Measurements from ENCODE around the gene PTCRA.
A peak's percentile ranks its signal among the peaks of the same experiment; 100 is the strongest.

Gene PTCRA

DNA sequence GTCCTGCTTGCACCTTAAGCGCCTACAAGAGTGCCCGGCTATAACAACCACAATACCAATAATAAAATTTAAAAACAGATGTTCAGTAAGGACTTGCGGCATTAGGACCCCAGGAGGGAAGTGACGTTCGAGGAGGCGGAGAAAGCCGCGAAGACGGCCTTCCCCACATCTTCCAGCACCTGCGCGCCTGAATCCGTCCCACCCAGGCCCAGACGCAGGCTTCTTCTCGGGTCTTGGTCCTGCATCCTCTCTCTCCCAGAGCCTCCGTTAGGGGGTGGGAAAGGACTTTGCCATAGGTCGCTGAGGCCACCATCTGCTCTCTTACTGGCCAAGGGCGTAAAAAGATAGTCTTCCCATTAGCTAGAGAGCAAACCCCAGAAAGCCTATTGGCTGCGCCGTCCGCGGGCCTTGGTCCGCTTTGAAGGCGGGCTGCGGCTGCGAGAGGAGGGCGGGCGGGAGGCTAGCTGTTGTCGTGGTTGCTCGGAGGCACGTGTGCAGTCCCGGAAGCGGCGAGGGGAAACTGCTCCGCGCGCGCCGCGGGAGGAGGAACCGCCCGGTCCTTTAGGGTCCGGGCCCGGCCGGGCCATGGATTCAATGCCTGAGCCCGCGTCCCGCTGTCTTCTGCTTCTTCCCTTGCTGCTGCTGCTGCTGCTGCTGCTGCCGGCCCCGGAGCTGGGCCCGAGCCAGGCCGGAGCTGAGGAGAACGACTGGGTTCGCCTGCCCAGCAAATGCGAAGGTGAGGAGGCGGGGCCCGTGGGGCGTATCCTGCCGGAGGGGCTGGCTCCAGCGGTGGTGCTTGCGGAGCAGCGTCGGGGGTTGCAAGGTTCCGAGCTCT, 13.3 kb downstream of the PTCRA start, which contains the start of gene CNPY3:
CNPY3 (plus strand) TSS at position 495 of the 835 bp plus-strand sequence; CDS start at position 586, 91 bp downstream.
- peaks cover 34% of the 10 kb centered on the region for H4K20me1 ChIP-seq
- H3K27me3 ChIP-seq: no peaks in the 10 kb centered on the region
- TF ChIP-seq Cebpa-rat (IDR thresholded peaks at IDR 0.05): no peak
- H3K9ac ChIP-seq: peak within 1 kb of the TSS; percentile 88
- H3K27ac ChIP-seq: peak within 1 kb of the TSS; percentile 98
- H3K36me3 ChIP-seq: peaks cover 25% of the 10 kb centered on the region
- peak within 1 kb of the TSS; percentile 81 for H3K4me3 ChIP-seq
- H3K4me1 ChIP-seq: peaks cover 77% of the 10 kb centered on the region
- no peaks in the 10 kb centered on the region for H3K9me3 ChIP-seq
- H3K4me2 ChIP-seq: peak within 1 kb of the TSS; percentile 84

DNA sequence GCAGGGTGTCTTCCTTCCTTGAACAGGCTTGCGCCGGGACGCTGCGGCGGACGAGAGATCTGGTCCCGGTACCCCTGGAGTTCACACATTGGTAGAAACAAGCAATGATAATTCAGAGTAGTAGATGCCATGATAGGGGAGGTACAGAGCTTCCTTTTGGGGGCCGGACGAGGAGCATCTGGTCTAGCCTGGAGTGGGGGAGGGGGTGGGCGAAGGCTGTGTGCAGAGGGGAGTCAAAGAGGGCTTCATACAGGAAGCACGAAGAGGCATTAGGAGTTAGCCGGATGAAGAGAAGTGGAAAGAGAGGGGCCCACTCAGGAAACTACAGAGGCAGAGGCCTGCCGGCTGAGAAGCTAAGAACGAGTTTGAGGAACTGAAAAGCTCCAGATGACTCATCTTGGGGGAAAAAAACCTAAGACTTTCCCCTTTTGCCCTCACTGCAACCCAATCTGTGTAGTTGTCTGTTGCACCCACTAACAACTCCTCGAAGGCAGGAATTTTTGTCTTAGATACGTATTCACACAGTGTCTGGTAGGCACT, 14.0 kb downstream of the PTCRA start:
- Histone ChIP-seq H3K36me3 (peaks cover 32% of the 10 kb centered on the region), H3K4me1 (peaks cover 77% of the 10 kb centered on the region), H3K27me3 (no peaks in the 10 kb centered on the region), H3K9me3 (no peaks in the 10 kb centered on the region), H3K4me2 (peak overlapping the region; percentile 84), H3K9ac (peak overlapping the region; percentile 88), H4K20me1 (peaks cover 41% of the 10 kb centered on the region), H3K27ac (peak overlapping the region; percentile 98), H3K4me3 (peak overlapping the region; percentile 81)
- no peak for TF ChIP-seq Cebpa-rat (IDR thresholded peaks at IDR 0.05)

DNA sequence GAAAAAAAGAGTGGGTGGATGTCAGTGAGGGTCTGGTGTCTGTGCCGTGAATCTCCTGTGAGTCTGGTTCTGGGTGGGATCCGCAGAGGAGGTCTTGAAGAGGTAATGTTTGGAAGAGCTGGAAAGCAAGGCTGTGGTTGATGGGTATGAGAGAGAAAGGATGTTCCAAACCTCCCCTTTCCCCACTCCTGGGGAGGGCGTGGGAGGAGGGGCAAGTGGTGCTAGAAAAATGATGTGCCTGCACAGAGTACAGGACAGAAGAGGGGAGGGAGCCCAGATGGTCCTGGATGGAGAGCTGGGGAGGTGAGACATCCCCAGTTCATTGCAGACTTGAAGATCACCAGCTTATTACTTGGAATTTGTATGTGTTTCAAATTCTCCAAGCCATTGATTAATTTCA, 16.6 kb downstream of the PTCRA start:
- peak overlapping the region; percentile 81 for H3K4me3 ChIP-seq
- peaks cover 57% of the 10 kb centered on the region for H3K36me3 ChIP-seq
- no peak for TF ChIP-seq Cebpa-rat (IDR thresholded peaks at IDR 0.05)
- peak overlapping the region; percentile 88 for H3K9ac ChIP-seq
- H3K9me3 ChIP-seq: no peaks in the 10 kb centered on the region
- H3K4me2 ChIP-seq: peak overlapping the region; percentile 84
- no peaks in the 10 kb centered on the region for H3K27me3 ChIP-seq
- H3K27ac ChIP-seq: peak overlapping the region; percentile 98
- H3K4me1 ChIP-seq: peaks cover 77% of the 10 kb centered on the region
- peaks cover 66% of the 10 kb centered on the region for H4K20me1 ChIP-seq

DNA sequence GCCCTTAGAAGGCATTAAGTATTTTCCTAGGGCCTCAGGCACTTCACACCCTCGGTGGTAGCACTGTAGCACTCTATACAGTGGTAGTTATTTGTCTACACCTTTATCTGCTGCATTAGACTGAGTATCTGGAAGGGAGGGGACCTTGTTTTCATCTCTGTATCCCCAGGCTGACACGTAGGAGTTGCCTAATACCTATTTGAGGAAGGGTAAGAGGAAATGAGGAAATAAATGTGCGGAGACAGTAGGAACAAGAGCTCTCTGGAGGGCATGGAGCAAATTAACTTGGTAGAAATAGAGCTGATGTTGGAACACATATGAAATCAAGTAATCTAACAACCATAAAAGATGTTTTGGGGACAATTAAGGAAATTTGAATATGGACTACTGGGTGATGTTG, 17.4 kb downstream of the PTCRA start:
- no peak for TF ChIP-seq Cebpa-rat (IDR thresholded peaks at IDR 0.05)
- H3K4me2 ChIP-seq: peak overlapping the region; percentile 84
- H3K27me3 ChIP-seq: no peaks in the 10 kb centered on the region
- H4K20me1 ChIP-seq: peaks cover 74% of the 10 kb centered on the region
- peak overlapping the region; percentile 88; the same call in 1 of the 2 replicates for H3K9ac ChIP-seq
- H3K4me1 ChIP-seq: peaks cover 79% of the 10 kb centered on the region
- no peaks in the 10 kb centered on the region for H3K9me3 ChIP-seq
- H3K36me3 ChIP-seq: peaks cover 65% of the 10 kb centered on the region
- H3K4me3 ChIP-seq: peak overlapping the region; percentile 81
- H3K27ac ChIP-seq: peak overlapping the region; percentile 98; the same call in 1 of the 2 replicates

DNA sequence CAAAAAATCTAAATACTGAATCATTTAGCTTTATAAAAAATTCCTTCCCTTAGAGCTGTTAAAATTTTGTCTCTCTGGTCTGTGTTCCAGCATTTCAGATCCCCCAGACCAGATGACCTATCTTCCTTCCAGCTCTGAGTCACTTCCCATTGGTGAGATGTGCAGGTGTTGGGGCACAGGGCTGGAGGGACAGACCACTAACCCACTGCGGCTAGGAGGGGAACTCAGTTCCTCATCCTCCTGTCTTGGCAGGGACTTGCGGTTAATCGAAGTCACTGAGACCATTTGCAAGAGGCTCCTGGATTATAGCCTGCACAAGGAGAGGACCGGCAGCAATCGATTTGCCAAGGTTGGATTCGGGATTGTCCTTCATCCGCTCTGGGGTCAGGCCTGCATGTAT, 19.5 kb downstream of the PTCRA start:
- Histone ChIP-seq H4K20me1 (peaks cover 95% of the 10 kb centered on the region), H3K27ac (peak overlapping the region; percentile 19; the same call in 1 of the 2 replicates), H3K36me3 (peaks cover 86% of the 10 kb centered on the region)

DNA sequence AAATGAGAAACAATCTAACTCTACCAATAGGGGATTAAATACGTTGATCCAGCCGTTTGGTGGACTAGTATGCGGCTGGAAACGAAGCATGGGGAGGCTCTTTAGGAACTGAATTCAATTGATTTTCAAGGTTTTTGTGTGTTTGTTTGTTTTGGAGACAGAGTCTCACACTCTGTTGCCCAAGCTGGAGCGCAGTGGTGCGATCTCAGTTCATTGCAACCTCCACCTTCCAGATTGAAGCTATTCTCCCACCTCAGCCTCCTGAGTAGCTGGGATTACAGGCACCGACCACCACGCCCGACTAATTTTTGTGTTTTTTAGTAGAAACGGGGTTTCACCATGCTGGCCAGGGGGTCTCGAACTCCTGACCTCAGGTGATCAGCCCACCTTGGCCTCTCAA, 20.5 kb downstream of the PTCRA start:
- Histone ChIP-seq H3K4me2 (peak overlapping the region; percentile 65; the same call in 1 of the 2 replicates), H3K27ac (no peak overlapping the region), H3K27me3 (no peaks in the 10 kb centered on the region), H3K36me3 (peaks cover 97% of the 10 kb centered on the region), H3K9me3 (no peaks in the 10 kb centered on the region), H3K4me3 (no peak overlapping the region), H3K9ac (no peak overlapping the region), H4K20me1 (peaks cover 96% of the 10 kb centered on the region), H3K4me1 (peaks cover 86% of the 10 kb centered on the region)
- TF ChIP-seq Cebpa-rat (IDR thresholded peaks at IDR 0.05): no peak

More for the DNA sequence above, 19.5 kb downstream of the PTCRA start:
- Histone ChIP-seq H3K4me3 (no peak overlapping the region), H3K9ac (no peak overlapping the region), H3K9me3 (no peaks in the 10 kb centered on the region), H3K27me3 (no peaks in the 10 kb centered on the region), H3K4me2 (peak overlapping the region; percentile 43), H3K4me1 (peaks cover 89% of the 10 kb centered on the region)
- no peak for TF ChIP-seq Cebpa-rat (IDR thresholded peaks at IDR 0.05)

DNA sequence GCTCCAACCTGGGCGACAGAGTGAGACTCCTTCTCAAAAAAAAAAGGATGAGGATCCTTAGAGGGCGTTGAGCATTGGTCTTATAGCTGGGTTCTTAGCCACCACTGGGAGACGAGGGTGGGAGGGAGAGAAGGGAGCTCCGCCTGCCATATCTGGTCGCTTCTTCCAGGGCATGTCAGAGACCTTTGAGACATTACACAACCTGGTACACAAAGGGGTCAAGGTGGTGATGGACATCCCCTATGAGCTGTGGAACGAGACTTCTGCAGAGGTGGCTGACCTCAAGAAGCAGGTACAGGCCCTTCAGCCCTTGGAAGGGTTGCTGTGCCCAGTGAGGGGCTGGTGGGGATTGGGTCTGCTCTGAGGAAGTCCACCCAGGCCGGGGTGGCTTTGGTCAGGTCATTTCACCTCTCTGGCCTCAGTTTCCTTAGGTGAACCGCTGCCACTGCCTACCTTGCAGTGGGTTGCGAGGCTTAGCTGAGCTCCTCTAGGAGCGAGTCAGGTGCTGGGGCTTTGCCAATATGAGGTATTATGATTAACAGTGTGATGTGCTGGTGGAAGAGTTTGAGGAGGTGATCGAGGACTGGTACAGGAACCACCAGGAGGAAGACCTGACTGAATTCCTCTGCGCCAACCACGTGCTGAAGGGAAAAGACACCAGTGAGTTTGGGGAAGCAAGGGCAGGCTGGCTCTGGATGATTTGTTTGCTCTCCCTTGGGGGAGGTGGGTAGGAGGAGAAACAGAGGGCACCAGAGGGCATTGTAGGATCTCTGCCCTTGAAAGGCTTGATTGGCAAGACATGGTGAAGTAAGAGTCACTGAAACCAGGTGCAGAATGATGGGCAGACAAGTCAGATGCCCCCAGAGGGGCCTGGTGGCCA, 21.9 kb downstream of the PTCRA start:
- no peak for TF ChIP-seq Cebpa-rat (IDR thresholded peaks at IDR 0.05)
- peak overlapping the region; percentile 65 for H3K4me2 ChIP-seq

DNA sequence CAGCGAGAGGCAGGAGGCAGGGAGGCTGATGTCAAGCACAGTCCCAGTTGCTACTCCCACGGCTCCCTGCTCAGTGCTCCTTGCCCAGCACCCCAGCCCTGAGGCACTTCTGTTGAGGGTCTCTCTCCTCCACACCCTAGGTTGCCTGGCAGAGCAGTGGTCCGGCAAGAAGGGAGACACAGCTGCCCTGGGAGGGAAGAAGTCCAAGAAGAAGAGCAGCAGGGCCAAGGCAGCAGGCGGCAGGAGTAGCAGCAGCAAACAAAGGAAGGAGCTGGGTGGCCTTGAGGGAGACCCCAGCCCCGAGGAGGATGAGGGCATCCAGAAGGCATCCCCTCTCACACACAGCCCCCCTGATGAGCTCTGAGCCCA, 22.6 kb downstream of the PTCRA start:
- H3K36me3 ChIP-seq: peaks cover 99% of the 10 kb centered on the region
- no peaks in the 10 kb centered on the region for H3K27me3 ChIP-seq
- H3K4me2 ChIP-seq: peak overlapping the region; percentile 65
- no peak overlapping the region for H3K4me3 ChIP-seq
- peak overlapping the region; percentile 65 for H3K27ac ChIP-seq
- H3K4me1 ChIP-seq: peaks cover 66% of the 10 kb centered on the region
- TF ChIP-seq Cebpa-rat (IDR thresholded peaks at IDR 0.05): no peak
- peaks cover 80% of the 10 kb centered on the region for H4K20me1 ChIP-seq
- H3K9ac ChIP-seq: peak overlapping the region; percentile 27
- no peaks in the 10 kb centered on the region for H3K9me3 ChIP-seq

More for the DNA sequence above, 21.9 kb downstream of the PTCRA start:
- Histone ChIP-seq H3K36me3 (peaks cover 99% of the 10 kb centered on the region), H3K27me3 (no peaks in the 10 kb centered on the region), H3K9me3 (no peaks in the 10 kb centered on the region), H4K20me1 (peaks cover 83% of the 10 kb centered on the region), H3K4me3 (no peak overlapping the region), H3K9ac (peak overlapping the region; percentile 27), H3K4me1 (peaks cover 72% of the 10 kb centered on the region), H3K27ac (peak overlapping the region; percentile 65)

DNA sequence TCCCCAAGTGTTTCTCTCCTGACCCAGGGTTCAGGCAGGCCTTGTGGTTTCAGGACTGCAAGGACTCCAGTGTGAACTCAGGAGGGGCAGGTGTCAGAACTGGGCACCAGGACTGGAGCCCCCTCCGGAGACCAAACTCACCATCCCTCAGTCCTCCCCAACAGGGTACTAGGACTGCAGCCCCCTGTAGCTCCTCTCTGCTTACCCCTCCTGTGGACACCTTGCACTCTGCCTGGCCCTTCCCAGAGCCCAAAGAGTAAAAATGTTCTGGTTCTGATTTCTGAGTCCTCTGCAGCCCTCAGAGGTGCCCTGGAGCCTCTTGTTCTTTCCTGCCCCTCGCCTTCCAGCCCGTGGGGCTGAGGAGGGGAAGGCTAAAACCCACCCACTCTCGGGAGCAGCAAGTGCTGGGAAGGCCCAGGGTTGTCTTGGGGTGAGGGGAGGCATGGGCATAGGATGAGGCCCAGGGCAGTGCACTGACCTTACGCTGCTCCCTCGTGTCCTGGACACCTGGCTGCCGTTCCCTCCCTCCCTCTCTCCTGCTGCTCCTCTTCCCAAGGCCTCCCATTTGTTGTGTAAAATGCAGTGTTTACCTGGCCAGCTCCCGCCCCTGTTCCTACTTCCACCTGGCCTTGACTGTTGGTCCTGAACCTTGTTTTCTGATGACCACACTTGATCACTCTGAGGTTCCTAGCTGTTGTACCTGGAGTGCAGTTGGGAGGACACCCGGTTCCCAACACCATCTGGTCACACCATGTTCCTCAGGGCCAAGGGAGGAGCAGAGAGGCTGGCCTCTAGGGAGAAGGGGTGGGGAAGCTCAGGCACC, 23.3 kb downstream of the PTCRA start:
- peak overlapping the region; percentile 65 for H3K27ac ChIP-seq
- peaks cover 58% of the 10 kb centered on the region for H3K4me1 ChIP-seq
- H3K9ac ChIP-seq: peak overlapping the region; percentile 27
- H3K36me3 ChIP-seq: peaks cover 100% of the 10 kb centered on the region
- peak overlapping the region; percentile 65 for H3K4me2 ChIP-seq
- H4K20me1 ChIP-seq: peaks cover 72% of the 10 kb centered on the region
- no peaks in the 10 kb centered on the region for H3K27me3 ChIP-seq
- no peak for TF ChIP-seq Cebpa-rat (IDR thresholded peaks at IDR 0.05)
- H3K4me3 ChIP-seq: no peak overlapping the region
- H3K9me3 ChIP-seq: no peaks in the 10 kb centered on the region
